ENCODE results near the gene CEP170B.

CEP170B gene

DNA sequence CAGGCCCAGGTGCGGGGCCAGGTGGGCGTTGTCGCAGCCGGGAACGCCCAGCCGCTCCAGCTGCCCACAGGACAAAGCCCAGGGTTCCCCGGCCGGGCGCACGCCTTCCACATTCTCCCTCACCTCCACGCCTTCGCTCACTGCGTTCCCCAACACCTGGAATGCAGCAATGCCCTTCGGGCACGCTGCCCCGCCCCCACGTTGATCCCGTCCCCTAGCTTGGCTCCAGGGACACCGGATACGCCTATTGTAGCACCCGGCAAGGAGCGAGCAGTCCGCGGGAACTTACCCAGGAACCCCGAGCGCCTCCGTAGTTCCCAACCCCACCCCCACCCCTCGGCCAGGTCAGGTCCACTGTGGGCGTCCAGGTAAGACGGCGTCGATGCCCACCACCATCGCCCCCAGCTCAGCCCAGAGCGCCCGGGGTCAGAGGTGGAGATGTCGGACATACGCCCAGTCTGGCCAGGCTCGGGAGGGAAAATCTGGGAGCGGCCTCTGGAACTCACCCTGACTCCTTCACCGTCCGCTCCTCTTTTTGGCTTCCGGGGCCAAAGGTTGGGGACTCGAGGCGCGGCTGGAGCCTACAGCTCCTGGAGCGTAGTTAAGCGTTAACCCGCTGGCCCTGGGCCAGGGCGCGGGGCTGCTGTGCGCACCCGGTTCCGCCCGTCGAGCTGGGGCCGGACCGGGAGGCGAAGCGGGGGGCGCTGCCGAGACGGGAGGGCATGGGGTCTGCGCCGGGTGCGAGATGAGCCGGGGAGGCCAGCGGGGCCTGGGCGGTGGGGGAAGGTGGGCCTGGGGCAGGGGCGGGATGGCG is 594 bp upstream of the CEP170B start:
- no peak overlapping the region; the same call in 1 of the 2 replicates for H3K4me3 ChIP-seq (ENCODE audit: low read depth, low read length)
- TF ChIP-seq, protein P1, sequence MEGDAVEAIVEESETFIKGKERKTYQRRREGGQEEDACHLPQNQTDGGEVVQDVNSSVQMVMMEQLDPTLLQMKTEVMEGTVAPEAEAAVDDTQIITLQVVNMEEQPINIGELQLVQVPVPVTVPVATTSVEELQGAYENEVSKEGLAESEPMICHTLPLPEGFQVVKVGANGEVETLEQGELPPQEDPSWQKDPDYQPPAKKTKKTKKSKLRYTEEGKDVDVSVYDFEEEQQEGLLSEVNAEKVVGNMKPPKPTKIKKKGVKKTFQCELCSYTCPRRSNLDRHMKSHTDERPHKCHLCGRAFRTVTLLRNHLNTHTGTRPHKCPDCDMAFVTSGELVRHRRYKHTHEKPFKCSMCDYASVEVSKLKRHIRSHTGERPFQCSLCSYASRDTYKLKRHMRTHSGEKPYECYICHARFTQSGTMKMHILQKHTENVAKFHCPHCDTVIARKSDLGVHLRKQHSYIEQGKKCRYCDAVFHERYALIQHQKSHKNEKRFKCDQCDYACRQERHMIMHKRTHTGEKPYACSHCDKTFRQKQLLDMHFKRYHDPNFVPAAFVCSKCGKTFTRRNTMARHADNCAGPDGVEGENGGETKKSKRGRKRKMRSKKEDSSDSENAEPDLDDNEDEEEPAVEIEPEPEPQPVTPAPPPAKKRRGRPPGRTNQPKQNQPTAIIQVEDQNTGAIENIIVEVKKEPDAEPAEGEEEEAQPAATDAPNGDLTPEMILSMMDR (IDR thresholded peaks at IDR 0.05; ENCODE audit: low read depth, low read length, missing control alignments): no peak
- DNase-seq (ENCODE audit: low read depth): no peak

DNA sequence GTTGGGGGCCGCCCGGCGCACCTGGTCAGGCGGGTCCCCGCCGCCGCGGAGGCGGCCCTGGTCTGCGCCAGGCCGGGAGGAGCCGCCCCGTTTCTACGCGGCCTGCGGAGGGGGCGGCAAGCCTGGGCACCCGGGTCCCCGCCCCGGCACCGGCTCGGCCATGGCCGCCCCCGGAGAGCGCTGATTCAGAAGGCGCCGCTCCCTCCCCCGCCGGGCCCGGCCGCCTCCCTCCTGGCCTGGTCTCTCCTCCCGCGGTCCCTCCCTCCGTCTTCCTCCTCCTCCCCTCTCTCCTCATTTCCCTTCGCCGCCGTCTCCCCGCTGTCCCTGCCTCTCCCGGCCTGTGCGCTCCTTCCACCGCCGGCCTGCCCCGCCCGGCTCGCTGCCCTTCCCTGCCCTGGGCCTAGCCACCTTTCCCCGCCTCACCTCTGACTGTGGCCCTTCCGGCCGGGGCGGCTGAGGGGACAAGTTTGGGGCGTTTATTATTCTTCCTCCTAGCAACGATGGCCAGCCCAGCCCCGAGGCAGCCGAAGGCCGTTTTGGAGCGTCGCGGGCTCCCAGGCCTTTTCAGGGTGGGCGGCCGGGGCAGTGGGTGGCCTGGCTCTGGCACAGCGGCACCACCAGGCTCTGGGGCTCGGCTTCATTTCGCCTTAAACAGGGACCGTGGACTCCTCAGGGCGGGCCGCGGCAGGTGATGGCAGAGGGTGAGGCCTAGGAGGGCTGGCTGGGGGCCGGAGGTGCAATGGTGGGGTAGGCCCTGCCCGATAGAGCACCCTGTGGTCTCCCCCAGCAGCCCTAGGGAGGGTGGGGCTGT is 768 bp downstream of the CEP170B start:
- DNase-seq (ENCODE audit: low read depth): no peak
- TF ChIP-seq, protein P1 (IDR thresholded peaks at IDR 0.05; ENCODE audit: low read depth, low read length, missing control alignments): no peak
- peak overlapping the region; percentile 36; the same call in 1 of the 2 replicates for H3K4me3 ChIP-seq (ENCODE audit: low read depth, low read length)

DNA sequence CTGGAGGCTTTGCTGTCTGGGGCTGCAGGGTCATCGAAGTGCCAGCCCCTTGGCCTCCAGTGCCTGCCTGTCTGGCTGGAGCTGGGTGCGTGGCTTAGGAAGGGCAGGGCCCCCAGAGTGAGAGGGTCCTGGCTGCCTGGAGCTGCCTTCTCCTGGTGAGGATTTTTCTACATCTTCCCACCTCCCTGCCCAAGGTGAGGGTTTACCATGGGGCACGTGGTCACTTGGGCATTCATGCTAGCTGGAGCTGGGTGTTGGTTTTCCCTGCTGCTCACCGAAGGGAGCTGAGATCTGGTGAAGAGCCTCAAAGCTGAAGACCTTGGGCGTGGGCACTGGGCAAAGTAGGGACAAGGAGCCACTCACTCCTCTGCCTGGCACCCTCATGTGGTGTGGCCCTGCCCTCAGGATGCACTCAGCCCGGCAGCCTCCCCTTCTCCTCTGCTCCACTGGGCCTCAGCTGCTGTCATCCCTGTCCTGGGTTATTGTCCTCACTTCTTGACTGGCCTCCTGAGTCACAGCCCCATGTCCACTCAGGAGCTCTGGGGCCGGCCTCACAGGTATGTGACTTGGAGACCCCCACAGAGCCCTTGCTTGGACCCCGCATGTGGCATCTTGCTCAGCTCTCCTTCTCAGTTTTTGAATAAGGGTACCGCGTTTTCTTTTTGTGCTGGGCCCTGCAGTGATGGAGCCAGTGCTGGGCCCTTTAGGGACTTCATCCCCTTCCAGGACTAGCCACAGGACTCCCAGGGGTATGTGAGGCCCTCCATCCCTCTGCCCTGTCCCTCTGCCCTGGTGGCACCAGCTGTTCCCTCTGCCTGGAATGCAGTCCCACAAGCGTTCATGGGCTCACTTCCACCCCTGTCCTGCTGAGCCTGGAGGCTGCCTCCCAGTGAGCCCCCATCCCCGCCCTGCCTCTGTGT is 1.6 kb downstream of the CEP170B start:
- no peak for DNase-seq (ENCODE audit: low read depth)
- no peak overlapping the region for H3K4me3 ChIP-seq (ENCODE audit: low read depth, low read length)
- TF ChIP-seq, protein P1 (IDR thresholded peaks at IDR 0.05; ENCODE audit: low read depth, low read length, missing control alignments): no peak

DNA sequence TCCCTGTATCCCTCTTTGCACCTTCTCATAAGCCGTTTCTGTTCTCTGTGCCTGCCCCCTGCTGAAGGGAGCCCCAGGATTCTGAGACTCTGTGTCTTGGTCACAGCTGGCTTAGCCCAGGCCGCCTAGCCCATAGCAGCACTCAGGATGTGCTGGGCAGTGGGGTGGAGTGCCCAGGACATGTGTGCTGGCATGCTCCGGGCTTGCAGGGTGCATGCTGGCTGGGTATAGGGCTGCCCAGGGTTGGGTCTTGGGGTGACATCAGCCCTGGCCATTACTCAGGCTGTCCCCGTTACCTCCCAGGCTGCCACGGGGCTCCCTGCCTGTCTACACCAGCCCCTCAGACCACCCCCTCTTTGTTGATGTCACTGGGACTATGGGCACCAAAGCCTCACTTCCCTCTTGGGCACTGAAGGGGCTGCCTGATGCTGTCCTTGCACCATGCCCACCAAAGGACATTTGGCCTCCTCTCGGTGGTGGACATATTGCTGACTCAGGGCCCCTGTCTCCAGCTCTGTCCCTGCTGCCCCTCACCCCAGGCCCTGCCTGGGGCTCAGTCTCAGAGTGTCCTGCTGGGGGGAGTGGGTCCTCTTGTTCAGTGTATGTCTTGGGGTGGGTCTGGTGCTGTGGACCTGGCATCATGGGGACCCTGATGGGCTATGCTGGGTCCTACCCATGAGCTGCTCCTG is 2.4 kb downstream of the CEP170B start:
- TF ChIP-seq, protein P1 (IDR thresholded peaks at IDR 0.05; ENCODE audit: low read depth, low read length, missing control alignments): no peak
- no peak for DNase-seq (ENCODE audit: low read depth)
- H3K4me3 ChIP-seq (ENCODE audit: low read depth, low read length): no peak overlapping the region

DNA sequence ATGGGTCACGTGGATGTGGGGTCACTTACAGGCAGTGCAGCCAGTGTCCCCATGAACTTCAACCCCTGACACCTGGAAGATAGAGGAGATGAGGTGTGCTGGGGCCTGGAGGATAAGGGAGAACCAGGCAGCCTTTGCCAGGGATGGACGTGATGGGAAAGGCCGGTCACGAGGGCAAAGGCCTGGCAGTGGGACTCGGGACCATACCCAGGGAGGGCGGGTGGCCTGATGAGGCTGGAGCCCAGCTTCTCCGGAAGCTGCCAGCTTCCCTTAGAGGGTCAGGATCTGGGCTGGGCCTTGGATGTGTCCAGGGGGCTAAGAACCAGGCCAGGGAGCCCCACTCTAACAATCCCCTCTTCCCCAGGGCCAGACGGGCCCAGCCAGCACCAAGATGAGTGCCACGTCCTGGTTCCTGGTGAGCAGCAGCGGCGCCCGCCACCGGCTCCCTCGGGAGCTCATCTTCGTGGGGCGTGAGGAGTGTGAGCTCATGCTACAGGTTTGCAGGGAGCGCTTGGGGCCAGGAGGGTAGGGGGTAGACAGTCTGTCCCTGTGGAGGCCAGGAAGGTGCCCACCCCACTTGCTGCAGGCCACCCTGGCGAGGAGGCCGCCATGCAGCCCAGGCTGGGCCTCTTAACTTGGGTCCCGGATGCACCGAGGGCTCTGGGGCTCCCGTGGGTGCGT is 3.1 kb downstream of the CEP170B start:
- DNase-seq (ENCODE audit: low read depth): no peak
- TF ChIP-seq, protein P1 (IDR thresholded peaks at IDR 0.05; ENCODE audit: low read depth, low read length, missing control alignments): no peak
- H3K4me3 ChIP-seq (ENCODE audit: low read depth, low read length): no peak overlapping the region

All from GM12864 (cell line).